H9 (cell line): ENCODE data around the gene CHMP3. TPM values are rescaled to one million over a fixed set of nuclear protein-coding genes. Genes with fewer than 3 reads are reported as not detected.

Experiments used
- DNase-seq: peaks from one replicate; pipeline ENCODE4 v3.0.0-alpha.2; 2017
- H2AFZ ChIP-seq: one replicate; pipeline ENCODE4 v1.6.1; 2013; ENCODE audit warnings: mild to moderate bottlenecking, low read length, control low read depth, moderate library complexity
- H2AK5ac ChIP-seq: 2 replicates; pipeline ENCODE4 v1.6.1; 2013; ENCODE audit warnings: low read length, control low read depth, mixed read lengths; ENCODE audit not compliant: insufficient read length
- H2BK120ac ChIP-seq: one replicate; pipeline ENCODE4 v1.6.1; 2013; ENCODE audit warnings: low read depth, mild to moderate bottlenecking, low read length, control low read depth, inconsistent platforms; ENCODE audit not compliant: poor library complexity, severe bottlenecking
- H2BK12ac ChIP-seq: 2 replicates; pipeline ENCODE4 v1.6.1; 2013; ENCODE audit warnings: low read length, control low read depth, mixed read lengths, low read depth; ENCODE audit not compliant: insufficient read length
- H2BK15ac ChIP-seq: 2 replicates; pipeline ENCODE4 v1.6.1; 2013; ENCODE audit warnings: low read depth, low read length, control low read depth
- H2BK20ac ChIP-seq: one replicate; pipeline ENCODE4 v1.6.1; 2013; ENCODE audit warnings: low read depth, mild to moderate bottlenecking, low read length, control low read depth, inconsistent platforms; ENCODE audit not compliant: poor library complexity, severe bottlenecking
- H2BK5ac ChIP-seq: 2 replicates; pipeline ENCODE4 v1.6.1; 2013; ENCODE audit warnings: low read length, control low read depth, mixed read lengths; ENCODE audit not compliant: insufficient read length
- H3K14ac ChIP-seq: 2 replicates; pipeline ENCODE4 v1.6.1; 2013; ENCODE audit warnings: low read length, control low read depth; ENCODE audit not compliant: insufficient read depth
- H3K18ac ChIP-seq: 2 replicates; pipeline ENCODE4 v1.6.1; 2013; ENCODE audit warnings: low read depth, mild to moderate bottlenecking, mixed read lengths, low read length, control low read depth; ENCODE audit not compliant: insufficient read length
- H3K23ac ChIP-seq: 2 replicates; pipeline ENCODE4 v1.6.1; 2013; ENCODE audit warnings: low read length, control low read depth, mixed read lengths, low read depth; ENCODE audit not compliant: insufficient read length
- H3K23me2 ChIP-seq: 2 replicates; pipeline ENCODE4 v1.6.1; 2013; ENCODE audit warnings: low read depth, mild to moderate bottlenecking, mixed read lengths, low read length, control low read depth; ENCODE audit not compliant: insufficient read length, poor library complexity, severe bottlenecking
- H3K27ac ChIP-seq: 2 replicates; pipeline ENCODE4 v1.5.1; 2013; ENCODE audit warnings: low read length, control low read depth, mixed read lengths, low read depth; ENCODE audit not compliant: insufficient read length
- H3K27me3 ChIP-seq: 2 replicates; pipeline ENCODE4 v1.6.1; 2013; ENCODE audit warnings: low read length, control low read depth, inconsistent platforms; ENCODE audit not compliant: insufficient read depth
- H3K4ac ChIP-seq: 2 replicates; pipeline ENCODE4 v1.6.1; 2013; ENCODE audit warnings: low read depth, mild to moderate bottlenecking, control low read depth, inconsistent platforms, low read length, moderate library complexity
- H3K4me1 ChIP-seq: 2 replicates; pipeline ENCODE4 v1.6.1; 2013; ENCODE audit warnings: low read length, control low read depth, inconsistent platforms; ENCODE audit not compliant: insufficient read depth
- H3K4me2 ChIP-seq: 2 replicates; pipeline ENCODE4 v1.6.1; 2013; ENCODE audit warnings: low read length, control low read depth, mixed read lengths; ENCODE audit not compliant: insufficient read length, insufficient read depth
- H3K56ac ChIP-seq: 2 replicates; pipeline ENCODE4 v1.6.1; 2013; ENCODE audit warnings: low read depth, mild to moderate bottlenecking, mixed read lengths, low read length, control low read depth; ENCODE audit not compliant: insufficient read length
- H3K79me1 ChIP-seq: 2 replicates; pipeline ENCODE4 v1.6.1; 2013; ENCODE audit warnings: low read depth, mild to moderate bottlenecking, moderate library complexity, low read length, control low read depth, inconsistent platforms; ENCODE audit not compliant: insufficient read depth, poor library complexity, severe bottlenecking
- H3K79me2 ChIP-seq: 2 replicates; pipeline ENCODE4 v1.6.1; 2013; ENCODE audit warnings: low read length, control low read depth, inconsistent platforms; ENCODE audit not compliant: insufficient read depth
- H3K9ac ChIP-seq: 2 replicates; pipeline ENCODE4 v1.6.1; 2013; ENCODE audit warnings: low read length, control low read depth, mixed read lengths; ENCODE audit not compliant: insufficient read length; ENCODE audit errors: extremely low read depth
- H3K9me3 ChIP-seq: one replicate; pipeline ENCODE4 v1.6.1; 2013; ENCODE audit warnings: low read depth, low read length, inconsistent platforms; ENCODE audit not compliant: control insufficient read depth
- H3T11ph ChIP-seq: one replicate; pipeline ENCODE4 v1.6.1; 2013; ENCODE audit warnings: mild to moderate bottlenecking, low read length, control low read depth, inconsistent platforms
- H4K20me1 ChIP-seq: one replicate; pipeline ENCODE4 v1.6.1; 2013; ENCODE audit not compliant: control insufficient read depth, insufficient read length, insufficient read depth
- H4K5ac ChIP-seq: 2 replicates; pipeline ENCODE4 v1.6.1; 2013; ENCODE audit warnings: low read depth, mild to moderate bottlenecking, mixed read lengths, low read length, control low read depth; ENCODE audit not compliant: insufficient read length
- H4K8ac ChIP-seq: replicated peaks from 2 replicates; pipeline ENCODE4 v1.6.1; 2013; ENCODE audit warnings: low read length, control low read depth, mixed read lengths, low read depth; ENCODE audit not compliant: insufficient read length
- H4K91ac ChIP-seq: 2 replicates; pipeline ENCODE4 v1.6.1; 2013; ENCODE audit warnings: low read depth, mild to moderate bottlenecking, moderate library complexity, mixed read lengths, low read length, control low read depth; ENCODE audit not compliant: insufficient read length
- H3K27ac Mint-ChIP-seq, 3 experiments: 2 replicates in 2 of 3; 3 replicates in 1 of 3; pipeline ENCODE4 v1.8.0; 2020 to 2021; ENCODE audit warnings: mixed read lengths in 3 of 3, mild to moderate bottlenecking in 1 of 3, moderate library complexity in 1 of 3
- H3K27me3 Mint-ChIP-seq: 2 replicates; pipeline ENCODE4 v1.8.0; 2021; ENCODE audit warnings: low read depth, mild to moderate bottlenecking, moderate library complexity, mixed read lengths
- H3K36me3 Mint-ChIP-seq, 3 experiments: 2 replicates in 2 of 3; 3 replicates in 1 of 3; pipeline ENCODE4 v1.8.0; 2020 to 2021; ENCODE audit warnings: low read depth in 3 of 3, mixed read lengths in 3 of 3; ENCODE audit not compliant: insufficient read depth in 1 of 3
- H3K4me1 Mint-ChIP-seq, 2 experiments: 2 replicates each; pipeline ENCODE4 v1.8.0; 2020; ENCODE audit warnings: mixed read lengths in 2 of 2
- H3K4me3 Mint-ChIP-seq, 2 experiments: 2 replicates in 1 of 2; 3 replicates in 1 of 2; pipeline ENCODE4 v1.8.0; 2020 to 2021; ENCODE audit warnings: mild to moderate bottlenecking in 2 of 2, mixed read lengths in 2 of 2, moderate library complexity in 1 of 2
- H3K9me3 Mint-ChIP-seq, 2 experiments: 2 replicates in 1 of 2; 3 replicates in 1 of 2; pipeline ENCODE4 v1.8.0; 2020; ENCODE audit warnings: mild to moderate bottlenecking in 2 of 2, mixed read lengths in 2 of 2, moderate library complexity in 1 of 2
- CTCF ChIP-seq: fragments of 200-600 bp; sonication (generic); conservative IDR thresholded peaks from 3 replicates; pipeline ENCODE4 v1.8.0; 2021; ENCODE audit warnings: antibody characterized with exemption, mild to moderate bottlenecking
- WGBS: extraction: QIAGEN DNeasy Blood & Tissue Kit; methylation state at CpG from one replicate; pipeline ENCODE4 v1.1.7; 2013; ENCODE audit warnings: missing lambda C conversion rate, low lambda C conversion rate, mixed read lengths; ENCODE audit not compliant: insufficient read length; ENCODE audit errors: extremely low coverage; 5-methylcytosine and 5-hydroxymethylcytosine counted together
- total RNA-seq: library from RNA; stranded (reverse); gene quantifications from 2 replicates; pipeline ENCODE4 v1.2.1, GENCODE V29; 2021

Gene CHMP3
- total RNA-seq, 1 experiment from 2014 or later = 28.8 TPM

DNA sequence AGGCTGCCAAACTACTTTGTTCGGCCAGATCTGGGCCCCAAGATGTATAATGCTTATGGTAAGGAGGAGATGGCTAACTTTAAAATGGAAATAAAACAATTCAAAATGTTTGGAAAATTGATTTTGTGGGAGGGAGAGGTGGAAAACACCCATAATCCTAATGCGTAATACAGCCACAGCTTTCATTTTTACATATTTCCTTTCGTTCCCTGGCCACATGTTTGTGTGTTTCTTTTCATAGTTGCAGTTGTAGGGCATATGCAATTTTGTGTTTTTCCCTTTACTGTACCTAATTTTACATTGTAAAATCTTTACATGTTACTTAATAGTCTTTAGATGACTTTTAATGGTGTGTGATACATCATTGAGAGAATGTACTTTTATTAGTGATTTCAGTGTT is 77.4 kb downstream of the CHMP3 start:
- WGBS = no CpG with 5 or more reads among the region's 3 CpGs
- no peak for TF ChIP-seq CTCF
- no peak overlapping the region for H3T11ph ChIP-seq
- H4K20me1 ChIP-seq = no peaks in the 10 kb centered on the region
- H3K4me2 ChIP-seq = no peak overlapping the region
- Mint-ChIP-seq H3K36me3 (peaks cover 52 to 90% (median 89%) of the 10 kb centered on the region in 3 experiments), H3K9me3 (no peaks in the 10 kb centered on the region), H3K4me3 (no peak overlapping the region), H3K27me3 (no peaks in the 10 kb centered on the region), H3K27ac (no peak overlapping the region), H3K4me1 (no peaks in the 10 kb centered on the region)
- no peak overlapping the region for H3K4ac ChIP-seq
- no peak overlapping the region for H2BK12ac ChIP-seq
- no peak overlapping the region for H3K18ac ChIP-seq
- no peak overlapping the region for H2BK120ac ChIP-seq
- H3K56ac ChIP-seq = no peak overlapping the region
- no peaks in the 10 kb centered on the region for H3K9me3 ChIP-seq
- no peak overlapping the region for H3K14ac ChIP-seq
- no peak overlapping the region for H3K23ac ChIP-seq
- H4K8ac ChIP-seq = no peak overlapping the region
- no peak overlapping the region for H4K5ac ChIP-seq
- H3K27me3 ChIP-seq = no peaks in the 10 kb centered on the region
- no peak overlapping the region for H2BK15ac ChIP-seq
- H2AK5ac ChIP-seq = no peak overlapping the region
- H3K9ac ChIP-seq = no peak overlapping the region
- DNase-seq = no peak
- H3K27ac ChIP-seq = no peak overlapping the region
- no peaks in the 10 kb centered on the region for H3K4me1 ChIP-seq
- no peaks in the 10 kb centered on the region for H3K23me2 ChIP-seq
- no peak overlapping the region for H2BK20ac ChIP-seq
- H3K79me1 ChIP-seq = no peaks in the 10 kb centered on the region
- no peak overlapping the region for H2AFZ ChIP-seq
- no peaks in the 10 kb centered on the region for H3K79me2 ChIP-seq
- no peak overlapping the region for H2BK5ac ChIP-seq
- H4K91ac ChIP-seq = no peak overlapping the region
